ENCODE measurements around the gene ASTN2. TPM values are rescaled to one million over a fixed set of nuclear protein-coding genes. Genes with fewer than 3 reads are reported as not detected.

The ASTN2 gene
- total RNA-seq, 2 experiments from 2014 or later, result 1.7 to 4.2 TPM

DNA sequence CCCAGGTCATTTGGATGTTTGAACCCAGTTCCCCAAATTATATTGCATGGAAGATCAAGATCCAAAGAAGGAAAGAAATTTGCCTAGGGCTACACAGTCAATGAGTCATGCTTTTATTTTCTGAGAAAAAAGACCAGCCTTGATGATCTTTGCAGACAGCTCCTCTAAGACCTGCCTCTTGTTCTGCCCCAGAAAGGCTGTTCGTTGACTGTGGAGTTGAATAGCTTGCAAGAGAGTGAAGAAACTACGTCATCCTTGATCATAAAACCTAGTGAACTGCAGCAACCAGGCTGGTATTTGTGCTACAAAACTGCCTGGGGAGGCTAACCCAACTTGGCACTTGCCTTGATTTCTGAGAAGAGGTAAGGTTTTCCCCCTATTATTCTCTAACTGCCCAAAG, 997.4 kb downstream of the ASTN2 start:
- CTCF ChIA-PET (ENCODE audit: unreplicated experiment), result no interaction called here
- POLR2A ChIA-PET, result no interaction called here
- no peak for DNase-seq (ENCODE audit: low spot score)

DNA sequence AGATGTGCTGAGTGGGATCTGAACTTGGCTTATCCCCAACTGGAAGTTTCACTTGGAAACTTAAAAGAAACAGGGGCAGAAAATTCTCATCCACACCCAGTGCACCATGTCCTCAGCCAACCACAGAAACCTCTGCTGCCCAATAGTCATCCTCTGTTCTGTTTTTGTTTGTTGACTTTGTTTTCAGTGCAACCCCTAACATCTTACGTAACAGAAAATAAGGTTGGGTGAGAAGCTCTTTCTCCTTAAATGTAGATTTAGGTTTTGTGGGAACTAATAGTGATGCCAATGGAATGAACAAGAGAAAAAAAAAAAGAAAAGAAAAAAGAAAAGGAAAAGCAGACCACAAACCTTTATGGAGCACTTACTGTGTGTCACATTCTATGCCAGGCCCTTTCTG, 998.4 kb downstream of the ASTN2 start:
- Histone ChIP-seq H3K9me3 (ENCODE audit: low read length) (no peaks in the 10 kb centered on the region), H2AFZ (ENCODE audit: low read length) (no peak overlapping the region), H3K36me3 (ENCODE audit: insufficient read depth, low read length) (no peaks in the 10 kb centered on the region), H3K4me3 (ENCODE audit: low read depth, low read length, poor library complexity, severe bottlenecking) (no peak overlapping the region), H3K27ac (ENCODE audit: low read depth, low read length, poor library complexity, severe bottlenecking) (no peak overlapping the region), H3K79me2 (ENCODE audit: insufficient read depth, low read depth, low read length) (no peaks in the 10 kb centered on the region), H4K20me1 (ENCODE audit: insufficient read depth, low read length) (no peaks in the 10 kb centered on the region), H3K9me2 (ENCODE audit: insufficient read depth, low read length) (no peaks in the 10 kb centered on the region), H3K4me2 (ENCODE audit: low read length) (no peak overlapping the region), H3K4me1 (ENCODE audit: insufficient read depth, low read length, poor library complexity, severe bottlenecking) (no peaks in the 10 kb centered on the region)
- intact Hi-C loops (cut with micrococcal nuclease; ENCODE audit: unreplicated experiment), result no loop called here
- POLR2A ChIA-PET, result interaction anchor here (0.9 kb wide), 1 partner anchor 80 kb away, joined by 3 read pairs; no protein-coding TSS in a partner anchor
- BruUV-seq (replicated peaks), result no TSS peak
- CTCF ChIA-PET (ENCODE audit: unreplicated experiment), result no interaction called here
- TF ChIP-seq, protein P1, sequence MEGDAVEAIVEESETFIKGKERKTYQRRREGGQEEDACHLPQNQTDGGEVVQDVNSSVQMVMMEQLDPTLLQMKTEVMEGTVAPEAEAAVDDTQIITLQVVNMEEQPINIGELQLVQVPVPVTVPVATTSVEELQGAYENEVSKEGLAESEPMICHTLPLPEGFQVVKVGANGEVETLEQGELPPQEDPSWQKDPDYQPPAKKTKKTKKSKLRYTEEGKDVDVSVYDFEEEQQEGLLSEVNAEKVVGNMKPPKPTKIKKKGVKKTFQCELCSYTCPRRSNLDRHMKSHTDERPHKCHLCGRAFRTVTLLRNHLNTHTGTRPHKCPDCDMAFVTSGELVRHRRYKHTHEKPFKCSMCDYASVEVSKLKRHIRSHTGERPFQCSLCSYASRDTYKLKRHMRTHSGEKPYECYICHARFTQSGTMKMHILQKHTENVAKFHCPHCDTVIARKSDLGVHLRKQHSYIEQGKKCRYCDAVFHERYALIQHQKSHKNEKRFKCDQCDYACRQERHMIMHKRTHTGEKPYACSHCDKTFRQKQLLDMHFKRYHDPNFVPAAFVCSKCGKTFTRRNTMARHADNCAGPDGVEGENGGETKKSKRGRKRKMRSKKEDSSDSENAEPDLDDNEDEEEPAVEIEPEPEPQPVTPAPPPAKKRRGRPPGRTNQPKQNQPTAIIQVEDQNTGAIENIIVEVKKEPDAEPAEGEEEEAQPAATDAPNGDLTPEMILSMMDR (conservative IDR thresholded peaks at IDR 0.05; ENCODE audit: low read length), result no peak
- no peak for TF ChIP-seq EZH2phosphoT487 (IDR thresholded peaks at IDR 0.05; ENCODE audit: borderline replicate concordance, low read depth, low read length)
- no peak for DNase-seq (ENCODE audit: low spot score)

More for the DNA sequence above, 997.4 kb downstream of the ASTN2 start:
- Histone ChIP-seq H3K79me2 (ENCODE audit: insufficient read depth, low read depth, low read length) (no peaks in the 10 kb centered on the region), H3K4me1 (ENCODE audit: insufficient read depth, low read length, poor library complexity, severe bottlenecking) (no peaks in the 10 kb centered on the region), H3K27ac (ENCODE audit: low read depth, low read length, poor library complexity, severe bottlenecking) (no peak overlapping the region), H3K4me2 (ENCODE audit: low read length) (no peak overlapping the region), H2AFZ (ENCODE audit: low read length) (no peak overlapping the region), H4K20me1 (ENCODE audit: insufficient read depth, low read length) (no peaks in the 10 kb centered on the region), H3K9me2 (ENCODE audit: insufficient read depth, low read length) (no peaks in the 10 kb centered on the region), H3K36me3 (ENCODE audit: insufficient read depth, low read length) (no peaks in the 10 kb centered on the region), H3K9me3 (ENCODE audit: low read length) (no peaks in the 10 kb centered on the region), H3K4me3 (ENCODE audit: low read depth, low read length, poor library complexity, severe bottlenecking) (no peak overlapping the region)
- no TSS peak for BruUV-seq (replicated peaks)
- no peak for TF ChIP-seq EZH2phosphoT487 (IDR thresholded peaks at IDR 0.05; ENCODE audit: borderline replicate concordance, low read depth, low read length)
- TF ChIP-seq, protein P1 (conservative IDR thresholded peaks at IDR 0.05; ENCODE audit: low read length), result no peak
- intact Hi-C loops (cut with micrococcal nuclease; ENCODE audit: unreplicated experiment), result no loop called here

DNA sequence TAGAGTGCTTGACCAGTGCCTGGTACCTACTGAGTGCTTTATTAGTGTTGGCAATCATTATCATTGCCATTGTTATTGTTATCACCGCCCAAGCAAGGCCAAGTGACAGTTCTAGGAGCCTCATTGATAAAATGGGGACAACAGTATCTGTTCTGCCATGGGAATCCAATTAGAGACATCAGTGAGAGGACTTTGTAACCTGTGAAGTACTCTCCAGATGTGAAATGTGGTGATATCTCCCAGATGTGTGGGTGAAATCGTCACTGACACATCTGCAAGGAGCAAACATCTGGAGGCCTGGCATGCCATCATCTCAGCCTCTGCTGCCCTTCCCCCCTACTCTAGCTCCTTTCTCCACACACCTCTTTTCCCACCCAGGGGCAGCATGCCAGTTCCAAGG, 1000.5 kb downstream of the ASTN2 start:
- H3K4me3 ChIP-seq (ENCODE audit: low read depth, low read length, poor library complexity, severe bottlenecking), result no peak overlapping the region
- POLR2A ChIA-PET, result no interaction called here
- no peaks in the 10 kb centered on the region for H4K20me1 ChIP-seq (ENCODE audit: insufficient read depth, low read length)
- TF ChIP-seq, protein P1 (conservative IDR thresholded peaks at IDR 0.05; ENCODE audit: low read length), result no peak
- no peak for TF ChIP-seq EZH2phosphoT487 (IDR thresholded peaks at IDR 0.05; ENCODE audit: borderline replicate concordance, low read depth, low read length)
- no peaks in the 10 kb centered on the region for H3K36me3 ChIP-seq (ENCODE audit: insufficient read depth, low read length)
- CTCF ChIA-PET (ENCODE audit: unreplicated experiment), result no interaction called here
- H3K9me2 ChIP-seq (ENCODE audit: insufficient read depth, low read length), result no peaks in the 10 kb centered on the region
- no peak overlapping the region for H3K27ac ChIP-seq (ENCODE audit: low read depth, low read length, poor library complexity, severe bottlenecking)
- H3K79me2 ChIP-seq (ENCODE audit: insufficient read depth, low read depth, low read length), result no peaks in the 10 kb centered on the region
- intact Hi-C loops (cut with micrococcal nuclease; ENCODE audit: unreplicated experiment), result no loop called here
- no peaks in the 10 kb centered on the region for H3K9me3 ChIP-seq (ENCODE audit: low read length)
- no peak for DNase-seq (ENCODE audit: low spot score)
- BruUV-seq (replicated peaks), result no TSS peak
- H3K4me1 ChIP-seq (ENCODE audit: insufficient read depth, low read length, poor library complexity, severe bottlenecking), result no peaks in the 10 kb centered on the region
- H3K4me2 ChIP-seq (ENCODE audit: low read length), result no peak overlapping the region
- H2AFZ ChIP-seq (ENCODE audit: low read length), result no peak overlapping the region
